ENCODE measurements around the gene RAET1E.

The RAET1E gene

DNA sequence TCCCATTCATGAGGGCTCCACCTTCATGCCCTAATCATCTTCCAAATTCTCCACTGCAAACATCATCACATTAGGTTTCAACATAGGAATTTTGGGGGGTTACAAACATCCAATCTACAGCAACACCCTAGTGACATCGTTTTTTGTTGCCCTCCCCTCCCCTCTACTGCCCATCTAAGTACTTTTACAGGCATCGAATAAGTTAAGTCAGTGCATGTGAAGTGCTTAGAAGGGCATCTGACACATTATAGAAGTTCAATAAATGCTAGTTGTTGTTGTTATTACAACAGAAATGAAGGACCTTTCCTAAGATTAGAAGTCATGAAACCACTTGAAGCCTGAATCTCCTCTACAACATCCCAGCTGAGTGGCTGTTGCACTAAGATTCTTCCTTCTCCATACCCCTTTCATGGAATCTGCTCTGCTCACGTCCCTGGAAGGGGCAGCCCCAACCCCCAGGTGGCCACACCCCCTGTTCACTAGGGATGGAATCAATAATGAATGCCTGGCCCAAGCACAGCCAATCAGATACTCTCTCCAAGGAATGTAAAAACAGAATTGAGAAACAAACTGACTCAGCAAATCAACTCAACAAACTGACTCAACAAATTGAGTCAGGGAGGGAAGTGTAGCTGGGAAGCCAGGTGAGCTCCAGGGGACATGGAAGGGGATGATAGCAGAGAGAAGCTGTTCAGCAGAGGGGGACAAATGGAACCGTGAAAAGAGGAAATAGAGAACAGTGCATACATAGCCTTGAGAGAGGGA, 29.9 kb downstream of the RAET1E start:
- no peak overlapping the region for H3K27ac ChIP-seq
- TF ChIP-seq, protein P1, sequence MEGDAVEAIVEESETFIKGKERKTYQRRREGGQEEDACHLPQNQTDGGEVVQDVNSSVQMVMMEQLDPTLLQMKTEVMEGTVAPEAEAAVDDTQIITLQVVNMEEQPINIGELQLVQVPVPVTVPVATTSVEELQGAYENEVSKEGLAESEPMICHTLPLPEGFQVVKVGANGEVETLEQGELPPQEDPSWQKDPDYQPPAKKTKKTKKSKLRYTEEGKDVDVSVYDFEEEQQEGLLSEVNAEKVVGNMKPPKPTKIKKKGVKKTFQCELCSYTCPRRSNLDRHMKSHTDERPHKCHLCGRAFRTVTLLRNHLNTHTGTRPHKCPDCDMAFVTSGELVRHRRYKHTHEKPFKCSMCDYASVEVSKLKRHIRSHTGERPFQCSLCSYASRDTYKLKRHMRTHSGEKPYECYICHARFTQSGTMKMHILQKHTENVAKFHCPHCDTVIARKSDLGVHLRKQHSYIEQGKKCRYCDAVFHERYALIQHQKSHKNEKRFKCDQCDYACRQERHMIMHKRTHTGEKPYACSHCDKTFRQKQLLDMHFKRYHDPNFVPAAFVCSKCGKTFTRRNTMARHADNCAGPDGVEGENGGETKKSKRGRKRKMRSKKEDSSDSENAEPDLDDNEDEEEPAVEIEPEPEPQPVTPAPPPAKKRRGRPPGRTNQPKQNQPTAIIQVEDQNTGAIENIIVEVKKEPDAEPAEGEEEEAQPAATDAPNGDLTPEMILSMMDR (conservative IDR thresholded peaks at IDR 0.05) = no peak
- no peak for TF ChIP-seq ZFX (IDR thresholded peaks at IDR 0.05)

DNA sequence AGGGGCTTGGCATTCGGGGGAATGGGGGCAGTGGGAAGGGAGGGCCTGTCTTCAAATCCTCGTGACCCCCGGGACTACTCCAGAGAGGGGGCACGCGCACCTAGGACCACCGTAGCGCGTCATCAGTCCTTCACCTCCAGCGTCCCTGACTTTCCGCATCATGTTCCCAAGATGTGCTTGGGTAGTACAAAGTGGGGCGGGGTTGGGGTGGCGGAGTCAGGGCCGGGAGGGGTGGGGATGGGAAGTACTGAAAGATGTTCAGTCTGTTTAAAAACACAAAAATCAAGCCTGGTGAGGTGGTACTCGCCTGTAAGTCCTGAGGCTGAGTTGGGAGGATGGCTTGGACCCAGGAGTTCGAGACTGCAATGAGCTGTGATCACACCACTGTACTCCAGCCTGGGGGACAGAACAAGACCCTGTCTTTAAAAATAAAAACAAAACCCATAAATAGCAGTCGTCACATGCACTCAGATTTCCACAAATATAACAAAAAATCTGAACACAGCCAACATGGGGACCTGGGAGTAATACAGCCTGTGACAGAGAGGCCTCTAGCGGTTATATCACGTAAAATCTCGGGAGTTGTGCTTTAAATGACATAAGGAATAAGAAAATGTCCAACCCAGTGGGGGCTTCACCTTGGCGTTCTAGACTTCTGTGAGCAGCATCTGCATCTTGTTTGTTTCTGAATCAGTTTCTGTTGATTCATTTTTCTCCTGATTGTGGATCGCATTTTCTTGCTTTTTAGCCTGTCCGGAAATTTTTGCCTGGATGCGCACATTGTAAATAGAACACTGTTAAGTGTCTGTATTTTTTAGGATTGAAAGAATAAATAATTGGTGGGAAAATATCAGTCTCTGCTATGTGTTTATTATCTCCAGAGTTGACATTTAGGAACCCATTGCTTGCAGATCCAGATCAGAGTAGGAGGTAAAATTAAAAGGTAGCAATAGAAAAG, 33.1 kb downstream of the RAET1E start:
- peak overlapping the region; percentile 90 for H3K27ac ChIP-seq
- TF ChIP-seq ZFX (IDR thresholded peaks at IDR 0.05) = no peak
- TF ChIP-seq, protein P1 (conservative IDR thresholded peaks at IDR 0.05) = peak; percentile 85

DNA sequence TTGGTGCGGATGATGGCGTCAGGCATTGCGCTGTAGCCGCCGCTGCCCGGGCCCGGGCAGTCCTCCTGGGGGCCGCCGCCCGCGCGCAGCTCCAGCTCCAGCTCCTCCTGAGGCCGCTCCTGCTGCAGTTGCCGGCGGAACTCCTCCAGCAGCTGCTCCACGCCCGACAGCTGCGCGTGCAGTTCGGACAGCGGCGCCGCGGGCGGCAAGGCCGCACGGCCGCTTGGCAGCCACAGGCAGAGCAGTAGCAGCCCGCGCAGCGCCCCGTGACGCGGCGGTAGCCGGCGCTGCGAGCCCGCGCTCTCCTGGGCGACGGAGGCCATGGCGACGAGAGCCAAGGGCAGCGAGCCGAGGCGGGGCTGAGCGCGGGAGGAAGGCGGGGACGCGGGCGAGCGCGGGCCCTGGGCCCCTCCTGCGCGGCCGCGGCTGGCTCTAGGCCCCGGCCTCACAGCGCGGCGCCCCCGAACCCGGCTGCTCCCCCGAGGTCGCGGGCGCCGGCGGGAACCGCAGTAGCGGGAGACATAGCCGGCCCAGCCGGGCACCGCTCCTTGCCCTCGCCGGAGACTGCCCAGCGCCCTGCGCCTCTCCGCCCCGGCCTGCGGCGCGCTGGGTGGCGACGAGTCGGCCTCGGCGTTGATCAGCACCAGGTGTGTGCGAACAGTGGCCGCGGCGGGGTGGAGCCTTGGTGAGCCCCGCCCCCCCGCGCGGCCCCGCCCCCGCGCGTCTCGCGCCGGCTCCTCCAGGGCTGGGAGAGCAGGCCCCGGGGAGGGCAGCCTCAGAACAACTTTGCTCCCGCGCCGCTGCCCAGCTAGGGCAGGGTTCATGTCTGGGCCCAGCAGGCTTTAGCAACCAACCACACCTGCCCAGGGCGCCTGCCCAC, 34.0 kb downstream of the RAET1E start, which contains the start of gene LRP11:
Gene LRP11, minus strand, starts transcription at position 662 of the 880 bp plus-strand sequence. Its CDS starts 339 bp downstream, at position 323.
- H3K27ac ChIP-seq = peak within 1 kb of the TSS; percentile 90
- TF ChIP-seq, protein P1 (conservative IDR thresholded peaks at IDR 0.05) = 0 out of 2 replicates have a peak, but pooled peaks have one; percentile 2
- peak; percentile 90 for TF ChIP-seq ZFX (IDR thresholded peaks at IDR 0.05)

DNA sequence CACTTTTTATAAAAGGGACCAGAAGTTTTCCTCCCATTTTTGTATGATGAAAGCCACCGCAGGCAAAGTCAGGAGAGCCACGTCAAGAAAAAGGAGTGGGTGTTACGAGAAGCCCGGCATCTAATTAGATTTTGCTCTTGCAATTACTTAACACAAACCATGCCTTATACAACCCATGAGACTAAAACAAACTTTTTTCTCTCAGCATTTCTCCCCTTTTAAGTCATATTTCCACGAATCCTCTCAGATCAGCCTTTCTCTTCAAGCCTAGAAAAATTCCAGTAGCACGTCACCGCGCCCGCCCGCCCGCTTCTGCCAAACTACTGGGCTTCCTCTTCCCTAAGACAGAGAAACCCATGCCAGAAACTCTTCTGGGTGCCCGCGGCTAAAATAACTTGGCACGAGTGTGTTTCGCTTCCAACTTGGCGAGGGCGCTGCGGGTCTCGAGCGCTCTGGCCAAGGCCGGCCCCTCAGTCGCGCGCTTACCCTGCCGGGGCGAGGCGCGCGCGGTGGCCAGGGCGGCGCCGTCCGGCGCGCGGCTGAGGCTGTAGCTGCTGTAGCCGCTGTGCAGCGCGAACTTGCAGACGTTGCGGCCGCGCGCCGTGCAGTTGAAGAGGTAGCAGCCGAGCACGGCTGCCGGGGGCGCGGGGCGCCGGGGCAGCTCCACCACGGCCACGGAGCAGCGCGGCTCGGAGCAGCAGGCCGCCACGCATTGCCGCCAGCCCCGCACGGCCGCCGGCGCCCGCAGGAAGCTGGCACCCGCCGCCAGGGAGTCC, 34.8 kb downstream of the RAET1E start:
- TF ChIP-seq, protein P1 (conservative IDR thresholded peaks at IDR 0.05) = peak; percentile 17
- TF ChIP-seq ZFX (IDR thresholded peaks at IDR 0.05) = no peak
- H3K27ac ChIP-seq = peak overlapping the region; percentile 90

DNA sequence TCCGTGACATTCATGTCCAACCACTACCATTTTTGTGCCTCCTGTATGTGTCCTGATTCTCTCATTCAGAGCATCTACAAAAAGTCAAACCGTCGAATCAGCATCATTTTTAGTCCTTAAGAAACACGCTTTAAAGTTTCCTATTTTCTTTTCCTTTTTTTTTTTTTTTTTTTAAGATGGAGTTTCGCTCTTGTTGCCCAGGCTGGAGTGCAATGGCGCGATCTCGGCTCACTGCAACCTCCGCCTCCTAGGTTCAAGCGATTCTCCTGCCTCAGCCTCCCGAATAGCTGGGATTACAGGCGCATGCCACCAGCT, 35.5 kb downstream of the RAET1E start:
- H3K27ac ChIP-seq = peak overlapping the region; percentile 90

DNA sequence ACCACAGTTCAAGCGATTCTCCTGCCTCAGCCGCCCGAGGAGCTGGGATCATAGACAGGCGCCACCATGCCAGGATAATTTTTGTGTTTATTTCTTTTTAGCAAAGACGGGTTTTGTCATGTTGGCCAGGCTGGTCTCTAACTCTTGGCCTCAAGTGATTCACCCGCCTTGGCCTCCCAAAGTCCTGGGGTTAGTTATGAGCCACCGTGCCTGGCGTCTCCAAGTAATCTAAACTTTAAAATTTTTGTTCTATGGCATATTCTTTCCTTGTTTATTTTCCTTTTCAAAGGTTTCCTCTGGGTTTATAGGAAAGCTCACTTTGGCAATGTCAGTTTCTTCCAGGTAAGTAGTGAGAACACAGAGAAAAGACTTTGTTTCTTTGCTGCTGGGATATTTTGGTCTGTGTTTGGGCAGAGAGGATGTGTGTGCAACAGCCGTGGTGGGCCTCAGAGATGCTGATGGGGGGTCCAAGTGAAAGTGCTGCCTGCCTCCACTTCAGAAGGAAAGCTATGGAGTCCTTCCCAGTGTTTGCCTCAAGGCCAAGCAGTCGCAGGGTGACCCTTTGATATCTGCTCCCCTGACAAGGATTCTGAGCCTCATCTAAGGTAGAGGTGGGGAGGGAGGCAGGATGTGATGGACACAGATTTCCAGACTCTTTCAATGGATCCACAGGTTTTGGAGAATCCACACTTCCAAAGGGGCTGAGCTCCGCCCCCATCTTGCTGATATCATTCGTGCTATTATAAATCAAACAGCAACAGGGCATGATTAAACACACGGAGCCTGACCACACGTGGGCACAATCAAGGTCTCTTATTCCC, 36.1 kb downstream of the RAET1E start:
- TF ChIP-seq ZFX (IDR thresholded peaks at IDR 0.05) = no peak
- TF ChIP-seq, protein P1 (conservative IDR thresholded peaks at IDR 0.05) = no peak
- H3K27ac ChIP-seq = peak overlapping the region; percentile 90; the same call in 1 of the 2 replicates
